IMR-90 (cell line): ENCODE measurements around the gene EYS. TPM values are rescaled to one million over a fixed set of nuclear protein-coding genes. Genes with fewer than 3 reads are reported as not detected.
A peak's percentile ranks its signal among the peaks of the same experiment; 100 is the strongest.

Source experiments
- ATAC-seq: fragments of 200-7000 bp; cut with Tn5 transposase; 2 replicates; pipeline ENCODE4 v1.9.1; 2020; ENCODE audit warnings: low read depth, mild to moderate bottlenecking, moderate library complexity
- BruUV-seq: library from RNA; stranded (reverse); fragments of 400-500 nt; replicated peaks from 2 replicates; lab custom pipeline; 2021; lab: Mats Ljungman, UMichigan
- CTCF ChIA-PET: fragments of 300-600 bp; formaldehyde crosslinking; extraction: SDS; loops from one replicate; lab custom pipeline; 2021; ENCODE audit warnings: antibody characterized with exemption; lab: Yijun Ruan, JAX
- POLR2A ChIA-PET: fragments of 300-600 bp; sonication (Branson Sonifier 250); formaldehyde crosslinking; loops from one replicate; lab custom pipeline; 2022; ENCODE audit warnings: antibody characterized with exemption; ENCODE audit not compliant: unreplicated experiment; lab: Charles Lee
- DNase-seq: peaks from one replicate; pipeline ENCODE4 v3.0.0; 2013
- H2AFZ ChIP-seq: replicated peaks from 2 replicates; pipeline ENCODE3; 2013; ENCODE audit warnings: low read length, mild to moderate bottlenecking; ENCODE audit not compliant: poor library complexity
- H2AK5ac ChIP-seq: 2 replicates; pipeline ENCODE4 v1.6.1; 2013; ENCODE audit warnings: low read depth, low read length, inconsistent platforms
- H2AK9ac ChIP-seq: replicated peaks from 2 replicates; pipeline ENCODE3; 2013; ENCODE audit warnings: mild to moderate bottlenecking, low read depth, low read length, moderate library complexity; ENCODE audit not compliant: poor library complexity
- H2BK120ac ChIP-seq: 2 replicates; pipeline ENCODE4 v1.6.1; 2013; ENCODE audit warnings: low read depth, low read length, inconsistent platforms
- H2BK15ac ChIP-seq: 3 replicates; pipeline ENCODE4 v1.6.1; 2013; ENCODE audit warnings: low read depth, low read length, inconsistent platforms
- H2BK20ac ChIP-seq: 2 replicates; pipeline ENCODE4 v1.6.1; 2013; ENCODE audit warnings: low read depth, mild to moderate bottlenecking, inconsistent platforms, low read length, moderate library complexity
- H2BK5ac ChIP-seq: 2 replicates; pipeline ENCODE4 v1.6.1; 2013; ENCODE audit warnings: mild to moderate bottlenecking, low read depth, low read length, inconsistent platforms; ENCODE audit not compliant: poor library complexity, severe bottlenecking
- H3K14ac ChIP-seq: replicated peaks from 2 replicates; pipeline ENCODE4 v1.6.1; 2013; ENCODE audit warnings: low read depth, low read length, inconsistent platforms
- H3K18ac ChIP-seq: 2 replicates; pipeline ENCODE4 v1.6.1; 2013; ENCODE audit warnings: low read depth, low read length, control low read depth
- H3K23ac ChIP-seq: 2 replicates; pipeline ENCODE4 v1.6.1; 2013; ENCODE audit warnings: low read depth, low read length, inconsistent platforms
- H3K27ac ChIP-seq: 2 replicates; pipeline ENCODE4 v1.5.1; 2013; ENCODE audit warnings: mild to moderate bottlenecking, control low read depth, low read length; ENCODE audit not compliant: insufficient read depth
- H3K27me3 ChIP-seq: 2 replicates; pipeline ENCODE4 v1.6.1; 2013; ENCODE audit warnings: low read length; ENCODE audit not compliant: control insufficient read depth, insufficient read depth
- H3K36me3 ChIP-seq: 2 replicates; pipeline ENCODE4 v1.6.1; 2013; ENCODE audit warnings: low read length, mixed read lengths; ENCODE audit not compliant: control insufficient read depth, insufficient read depth
- H3K4ac ChIP-seq: 2 replicates; pipeline ENCODE4 v1.6.1; 2013; ENCODE audit warnings: low read depth, low read length, inconsistent platforms
- H3K4me1 ChIP-seq: 2 replicates; pipeline ENCODE4 v1.6.1; 2013; ENCODE audit warnings: low read length, mixed read lengths; ENCODE audit not compliant: control insufficient read depth, insufficient read depth
- H3K4me2 ChIP-seq: 2 replicates; pipeline ENCODE4 v1.6.1; 2013; ENCODE audit warnings: low read depth, mild to moderate bottlenecking, control low read depth, low read length, moderate library complexity
- H3K4me3 ChIP-seq: 2 replicates; pipeline ENCODE4 v1.5.1; 2013; ENCODE audit warnings: low read depth, mild to moderate bottlenecking, control low read depth, low read length, moderate library complexity; ENCODE audit not compliant: insufficient read depth
- H3K56ac ChIP-seq: 2 replicates; pipeline ENCODE4 v1.6.1; 2013; ENCODE audit warnings: low read length, inconsistent platforms; ENCODE audit not compliant: insufficient read depth; ENCODE audit errors: extremely low read depth
- H3K79me1 ChIP-seq, 2 experiments: 2 replicates each; pipeline ENCODE4 v1.6.1; 2013; ENCODE audit warnings: low read length in 2 of 2, inconsistent platforms in 1 of 2, low read depth in 1 of 2
- H3K9ac ChIP-seq: 2 replicates; pipeline ENCODE4 v1.6.1; 2013; ENCODE audit warnings: low read depth, low read length, control low read depth
- H3K9me1 ChIP-seq: 2 replicates; pipeline ENCODE4 v1.6.1; 2013; ENCODE audit warnings: low read length, inconsistent platforms; ENCODE audit not compliant: insufficient read depth
- H3K9me3 ChIP-seq: 2 replicates; pipeline ENCODE4 v1.6.1; 2013; ENCODE audit warnings: low read length; ENCODE audit not compliant: control insufficient read depth, insufficient read depth
- H4K20me1 ChIP-seq: 2 replicates; pipeline ENCODE4 v1.6.1; 2013; ENCODE audit warnings: low read length, inconsistent platforms; ENCODE audit not compliant: insufficient read depth
- H4K5ac ChIP-seq: 2 replicates; pipeline ENCODE4 v1.6.1; 2013; ENCODE audit warnings: mild to moderate bottlenecking, low read depth, low read length, control low read depth
- H4K8ac ChIP-seq, 2 experiments: 2 replicates each; pipeline ENCODE4 v1.6.1; 2013; ENCODE audit warnings: low read depth in 2 of 2, low read length in 2 of 2, control low read depth in 1 of 2, inconsistent platforms in 1 of 2
- H4K91ac ChIP-seq: 2 replicates; pipeline ENCODE4 v1.6.1; 2013; ENCODE audit warnings: low read depth, low read length, inconsistent platforms; ENCODE audit not compliant: insufficient read depth
- BHLHE40 ChIP-seq: fragments of 150-350 bp; IDR thresholded peaks from 2 replicates; pipeline ENCODE4 v1.6.1; 2016; ENCODE audit warnings: mild to moderate bottlenecking, low read depth, low read length
- CHD1 ChIP-seq: IDR thresholded peaks from 2 replicates; pipeline ENCODE4 v1.6.1; 2012; ENCODE audit warnings: low read depth, low read length, improper control_type of control experiment
- CTCF ChIP-seq: conservative IDR thresholded peaks from 2 replicates; pipeline ENCODE4 v1.5.1; 2012; ENCODE audit warnings: mild to moderate bottlenecking, low read depth, low read length, improper control_type of control experiment
- FOS ChIP-seq: fragments of 150-350 bp; IDR thresholded peaks from 2 replicates; pipeline ENCODE4 v1.6.1; 2016; ENCODE audit warnings: low read depth, low read length
- MAFK ChIP-seq: IDR thresholded peaks from 2 replicates; pipeline ENCODE4 v1.6.1; 2012; ENCODE audit warnings: low read depth, low read length, improper control_type of control experiment
- MAZ ChIP-seq: IDR thresholded peaks from 2 replicates; pipeline ENCODE4 v1.6.1; 2012; ENCODE audit warnings: low read depth, mild to moderate bottlenecking, low read length, improper control_type of control experiment, moderate library complexity, borderline replicate concordance
- MXI1 ChIP-seq: IDR thresholded peaks from 2 replicates; pipeline ENCODE4 v1.6.1; 2012; ENCODE audit warnings: low read depth, mild to moderate bottlenecking, low read length, moderate library complexity, borderline replicate concordance
- NFE2L2 ChIP-seq: fragments of 150-350 bp; IDR thresholded peaks from 2 replicates; pipeline ENCODE4 v1.6.1; 2016; ENCODE audit warnings: low read depth, mild to moderate bottlenecking, low read length
- POLR2A ChIP-seq: IDR thresholded peaks from 2 replicates; pipeline ENCODE4 v1.6.1; 2012; ENCODE audit warnings: mild to moderate bottlenecking, low read depth, low read length
- RAD21 ChIP-seq: IDR thresholded peaks from 2 replicates; pipeline ENCODE4 v1.6.1; 2012; ENCODE audit warnings: low read length, improper control_type of control experiment
- RCOR1 ChIP-seq: IDR thresholded peaks from 2 replicates; pipeline ENCODE4 v1.6.1; 2012; ENCODE audit warnings: mild to moderate bottlenecking, low read length, improper control_type of control experiment; ENCODE audit not compliant: insufficient replicate concordance
- RFX5 ChIP-seq: IDR thresholded peaks from 2 replicates; pipeline ENCODE4 v1.8.0; 2012; ENCODE audit warnings: low read depth, mild to moderate bottlenecking, low read length, moderate library complexity
- SMC3 ChIP-seq: fragments of 150-350 bp; IDR thresholded peaks from 2 replicates; pipeline ENCODE4 v1.6.1; 2016; ENCODE audit warnings: low read depth, mild to moderate bottlenecking, antibody characterized with exemption, low read length, moderate library complexity
- WGBS, 2 experiments: methylation state at CpG; one replicate each; pipeline versions ENCODE4 v1.1.5 to v1.1.7; 2013; ENCODE audit warnings: missing lambda C conversion rate in 2 of 2; ENCODE audit not compliant: insufficient read length in 1 of 2; ENCODE audit errors: extremely low coverage in 2 of 2; 5-methylcytosine and 5-hydroxymethylcytosine counted together
- dilution Hi-C: fragments of 300-500 bp; cut with HindIII; formaldehyde crosslinking; loops from one replicate; pipeline ENCODE4 v1.14.3; 2018; ENCODE audit warnings: low sequenced_read_pairs; ENCODE audit not compliant: unreplicated experiment
- in situ Hi-C: fragments of 300-500 bp; cut with MboI; formaldehyde crosslinking; loops from 3 replicates; pipeline ENCODE4 v1.14.3; 2019; ENCODE audit warnings: low sequenced_read_pairs, inconsistent platforms, mixed read lengths
- intact Hi-C: fragments of 100-400 bp; cut with micrococcal nuclease; formaldehyde crosslinking; loops from 2 replicates; pipeline ENCODE4 v1.10.0; 2022
- polyA plus RNA-seq, 3 experiments: library from polyadenylated mRNA; depleted of rRNA; stranded (reverse); fragments of >200 nt; gene quantifications; 2 replicates each; pipeline ENCODE4 v1.2.3, GENCODE V29; 2012; ENCODE audit warnings: low replicate concordance in 1 of 3
- total RNA-seq: library from RNA; depleted of rRNA; stranded (reverse); fragments of >200 nt; gene quantifications from 2 replicates; pipeline ENCODE4 v1.2.3, GENCODE V29; 2012
- TF ChIP-seq, protein P1 (sequence below): fragments of 150-350 bp; IDR thresholded peaks from 2 replicates; pipeline ENCODE4 v1.6.1; 2016; ENCODE audit warnings: low read depth, mild to moderate bottlenecking, low read length, moderate library complexity, borderline replicate concordance
- TF ChIP-seq, protein P2 (sequence below): fragments of 150-350 bp; IDR thresholded peaks from 2 replicates; pipeline ENCODE4 v1.6.1; 2017; ENCODE audit warnings: mild to moderate bottlenecking, antibody characterized with exemption, low read length, low read depth

The EYS gene
- total and polyA plus RNA-seq, 2 of the 4 experiments (the other 2 are of a cell fraction) = under 0.01 TPM; not detected in 1

DNA sequence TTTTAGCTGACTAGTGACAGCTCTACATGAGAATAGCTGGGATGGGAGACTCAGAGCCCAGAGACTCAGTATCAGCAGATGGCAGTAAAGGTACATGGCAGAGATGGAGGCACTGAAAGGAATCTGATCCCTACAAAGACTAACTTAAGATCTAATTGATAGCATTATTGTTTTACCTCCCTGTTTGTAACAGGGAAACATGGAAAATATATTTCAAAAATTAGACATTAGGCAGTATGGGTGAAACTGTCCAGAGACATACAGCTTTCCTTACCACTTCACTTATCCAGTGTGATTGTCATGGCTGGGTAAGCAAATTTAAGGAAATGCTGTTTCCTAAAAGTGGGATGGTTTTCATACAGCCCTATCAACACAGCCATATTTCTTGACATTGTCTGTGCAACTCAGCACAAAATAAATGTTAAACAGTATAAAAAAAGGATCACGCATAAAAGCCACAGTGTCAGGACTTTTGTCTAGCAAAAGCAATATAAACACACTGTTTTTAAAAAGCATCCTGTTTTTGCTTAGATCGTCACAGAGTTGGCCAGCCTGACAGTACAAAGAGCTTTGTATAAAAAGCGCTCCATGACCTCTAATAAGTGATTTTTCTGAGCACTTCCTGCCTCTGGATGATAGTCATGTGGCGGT, 1694.5 kb downstream of the EYS start:
- dilution Hi-C loops = no loop called here
- DNase-seq (peak; percentile 78), ATAC-seq (peak; percentile 98)
- intact Hi-C loops = loop anchor here (1.0 to 5.0 kb wide), 2 partner anchors 90 to 319 kb away; no protein-coding TSS in a partner anchor
- Histone ChIP-seq H3K9ac (no peak overlapping the region), H4K91ac (peak overlapping the region; percentile 40; the same call in 1 of the 2 replicates), H3K4me3 (no peak overlapping the region), H3K9me1 (no peaks in the 10 kb centered on the region), H2AK5ac (no peak overlapping the region), H4K8ac (peak overlapping the region; percentile 5 to 52; a peak in 2 of 4 replicates), H2AK9ac (no peak overlapping the region), H4K20me1 (no peaks in the 10 kb centered on the region), H4K5ac (no peak overlapping the region), H2BK15ac (no peak overlapping the region), H3K4me2 (no peak overlapping the region), H2BK120ac (peak overlapping the region; percentile 50), H3K27ac (no peak overlapping the region), H3K18ac (no peak overlapping the region), H3K9me3 (no peaks in the 10 kb centered on the region), H3K27me3 (no peaks in the 10 kb centered on the region), H3K14ac (peak overlapping the region; percentile 11), H3K4ac (no peak overlapping the region; the same call in 1 of the 2 replicates), H2BK5ac (no peak overlapping the region), H2BK20ac (peak overlapping the region; percentile 78; the same call in 1 of the 2 replicates), H3K4me1 (no peaks in the 10 kb centered on the region), H3K23ac (0 out of 2 replicates have a peak overlapping the region, but pooled peaks have one; percentile 13), H3K56ac (no peak overlapping the region), H3K36me3 (no peaks in the 10 kb centered on the region), H2AFZ (no peak overlapping the region), H3K79me1 (no peaks in the 10 kb centered on the region)
- ChIA-PET CTCF (interaction anchor here (0.6 to 2.2 kb wide), 5 partner anchors 89 to 321 kb away, joined by 3 to 42 read pairs (median 4); no protein-coding TSS in a partner anchor), POLR2A (no interaction called here)
- WGBS, 2 experiments = no CpG with 5 or more reads among the region's 4 CpGs
- BruUV-seq = no TSS peak
- in situ Hi-C loops = loop anchor here (5.0 kb wide), 1 partner anchor 320 kb away; no protein-coding TSS in a partner anchor
- TF ChIP-seq CHD1 = no peak
- TF ChIP-seq CTCF = peak; percentile 91
- no peak for TF ChIP-seq RFX5
- no peak for TF ChIP-seq MAFK
- TF ChIP-seq, protein P1, sequence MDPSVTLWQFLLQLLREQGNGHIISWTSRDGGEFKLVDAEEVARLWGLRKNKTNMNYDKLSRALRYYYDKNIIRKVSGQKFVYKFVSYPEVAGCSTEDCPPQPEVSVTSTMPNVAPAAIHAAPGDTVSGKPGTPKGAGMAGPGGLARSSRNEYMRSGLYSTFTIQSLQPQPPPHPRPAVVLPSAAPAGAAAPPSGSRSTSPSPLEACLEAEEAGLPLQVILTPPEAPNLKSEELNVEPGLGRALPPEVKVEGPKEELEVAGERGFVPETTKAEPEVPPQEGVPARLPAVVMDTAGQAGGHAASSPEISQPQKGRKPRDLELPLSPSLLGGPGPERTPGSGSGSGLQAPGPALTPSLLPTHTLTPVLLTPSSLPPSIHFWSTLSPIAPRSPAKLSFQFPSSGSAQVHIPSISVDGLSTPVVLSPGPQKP = no peak
- TF ChIP-seq POLR2A = no peak
- no peak for TF ChIP-seq RCOR1
- peak; percentile 94 for TF ChIP-seq RAD21
- TF ChIP-seq, protein P2, sequence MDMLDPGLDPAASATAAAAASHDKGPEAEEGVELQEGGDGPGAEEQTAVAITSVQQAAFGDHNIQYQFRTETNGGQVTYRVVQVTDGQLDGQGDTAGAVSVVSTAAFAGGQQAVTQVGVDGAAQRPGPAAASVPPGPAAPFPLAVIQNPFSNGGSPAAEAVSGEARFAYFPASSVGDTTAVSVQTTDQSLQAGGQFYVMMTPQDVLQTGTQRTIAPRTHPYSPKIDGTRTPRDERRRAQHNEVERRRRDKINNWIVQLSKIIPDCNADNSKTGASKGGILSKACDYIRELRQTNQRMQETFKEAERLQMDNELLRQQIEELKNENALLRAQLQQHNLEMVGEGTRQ = no peak
- no peak for TF ChIP-seq BHLHE40
- no peak for TF ChIP-seq FOS
- TF ChIP-seq NFE2L2 = no peak
- TF ChIP-seq MXI1 = no peak
- TF ChIP-seq SMC3 = peak; percentile 86
- no peak for TF ChIP-seq MAZ
